ENCODE data around the gene PLIN4.
"Not testable (repeated sequence)": the region's sequence is repeated elsewhere in the genome, so short reads cannot be mapped to it uniquely, and the experiment has no call there.

PLIN4 gene

DNA sequence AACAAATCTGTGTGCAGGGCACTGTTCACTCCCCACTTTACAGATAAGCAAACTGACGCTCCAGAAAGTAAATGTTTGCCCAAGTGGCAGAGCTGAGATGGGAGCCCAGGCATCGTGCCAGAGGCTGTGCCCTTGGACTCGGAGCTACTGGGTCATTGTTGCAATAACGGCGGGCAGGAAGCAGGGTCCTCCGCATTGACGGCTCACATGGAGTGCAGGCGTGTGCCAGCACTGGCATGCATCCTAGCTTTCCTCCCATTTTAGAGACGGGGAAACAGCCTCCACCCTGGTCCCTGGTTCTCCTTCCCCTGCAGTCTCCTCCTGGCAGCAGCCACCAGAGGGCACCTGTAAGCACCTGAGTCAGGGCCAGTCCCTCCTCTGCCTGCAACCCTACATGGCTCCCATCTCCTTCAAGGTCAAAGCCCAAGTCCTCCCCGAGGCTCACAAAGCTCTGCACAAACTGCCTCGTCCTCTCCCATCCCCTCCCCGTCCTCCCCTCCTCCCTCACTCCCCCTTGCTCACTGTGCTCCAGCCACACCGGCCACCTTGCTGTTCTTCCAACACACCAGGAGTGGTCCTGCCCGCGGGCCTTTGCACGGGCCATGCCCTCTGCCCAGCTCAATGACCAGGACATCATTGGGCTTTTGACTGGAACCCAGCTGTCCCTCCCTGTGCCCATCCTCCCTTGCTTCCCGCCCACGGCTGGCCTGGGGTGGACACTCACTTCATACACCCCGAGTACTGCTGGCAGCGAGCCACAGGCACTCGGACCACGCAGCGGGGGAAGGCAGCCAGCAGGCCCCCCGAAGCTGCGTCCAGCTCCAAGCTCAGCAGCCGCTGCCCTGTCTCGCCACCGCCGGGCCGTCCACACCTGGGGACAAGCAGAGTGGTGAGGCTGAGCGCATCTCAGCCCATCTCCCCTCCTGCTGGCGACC is 29.3 kb upstream of the PLIN4 start:
- no peak for DNase-seq (ENCODE audit: low read depth)

GRCh38 chr19:4543842-4544647 is 25.8 kb upstream of the PLIN4 start:
- no peak for DNase-seq (ENCODE audit: low read depth)

- DNase-seq (ENCODE audit: low read depth) = no peak
Measured at GRCh38 chr19:4542896-4543841, 24.9 kb upstream of the PLIN4 start.

- not testable (repeated sequence) for DNase-seq (ENCODE audit: low read depth)
Measured at GRCh38 chr19:4541806-4542145, 23.5 kb upstream of the PLIN4 start.

GRCh38 chr19:4541114-4541805 is 23.0 kb upstream of the PLIN4 start:
- no peak for DNase-seq (ENCODE audit: low read depth)

DNA sequence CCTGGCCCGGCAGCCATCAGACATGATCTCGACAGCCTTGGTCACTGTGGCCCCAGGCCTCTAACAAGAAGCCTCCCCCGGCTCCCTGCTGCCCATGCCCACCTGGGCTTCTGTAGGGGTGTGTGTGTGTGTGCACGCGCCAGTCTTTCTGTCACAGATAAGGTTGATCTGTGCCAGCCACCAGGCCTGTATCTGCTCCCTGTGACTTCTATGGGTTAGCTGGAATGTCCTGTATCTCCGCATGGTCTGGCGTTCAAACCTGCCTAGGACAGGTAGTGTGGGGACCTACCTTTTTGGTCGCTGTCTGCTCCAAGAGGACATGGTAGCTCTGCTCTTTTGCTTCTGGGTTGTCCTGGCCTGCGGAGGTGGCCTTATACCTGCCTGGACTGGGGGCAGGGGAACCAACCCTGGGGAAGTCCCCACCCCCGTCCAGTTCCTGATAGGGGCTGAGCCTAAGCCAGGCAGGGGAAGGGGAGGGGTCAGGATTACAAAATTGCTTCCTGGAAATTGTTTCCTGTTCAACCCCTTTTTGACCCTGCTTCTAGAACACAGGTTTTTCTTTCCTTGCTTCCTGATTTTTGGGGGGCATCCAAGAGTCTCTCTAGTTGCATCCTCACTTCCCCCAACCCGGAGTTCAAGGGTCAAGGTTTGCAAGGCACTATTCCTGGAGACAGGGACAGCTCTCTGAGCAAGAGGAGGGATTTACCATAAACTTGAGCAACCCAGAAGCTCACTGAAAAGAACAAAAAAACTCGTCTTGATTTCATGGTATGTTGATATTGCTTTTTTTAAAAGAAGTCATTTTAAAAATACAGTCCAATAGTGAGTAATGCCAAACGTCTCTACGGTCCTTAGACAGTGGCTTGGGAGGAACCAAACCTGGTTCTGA is 21.7 kb upstream of the PLIN4 start, which contains the start of gene LRG1:
LRG1 (minus strand) TSS at position 344 of the 889 bp plus-strand sequence; CDS start at position 321, 23 bp downstream.
- no peak for DNase-seq (ENCODE audit: low read depth)

- DNase-seq (ENCODE audit: low read depth) = no peak
Measured at GRCh38 chr19:4539169-4539692, 20.9 kb upstream of the PLIN4 start.

- no peak for DNase-seq (ENCODE audit: low read depth)
Measured at GRCh38 chr19:4538601-4538954, 20.3 kb upstream of the PLIN4 start.

GRCh38 chr19:4537953-4538600 is 19.8 kb upstream of the PLIN4 start:
- DNase-seq (ENCODE audit: low read depth) = no peak

DNA sequence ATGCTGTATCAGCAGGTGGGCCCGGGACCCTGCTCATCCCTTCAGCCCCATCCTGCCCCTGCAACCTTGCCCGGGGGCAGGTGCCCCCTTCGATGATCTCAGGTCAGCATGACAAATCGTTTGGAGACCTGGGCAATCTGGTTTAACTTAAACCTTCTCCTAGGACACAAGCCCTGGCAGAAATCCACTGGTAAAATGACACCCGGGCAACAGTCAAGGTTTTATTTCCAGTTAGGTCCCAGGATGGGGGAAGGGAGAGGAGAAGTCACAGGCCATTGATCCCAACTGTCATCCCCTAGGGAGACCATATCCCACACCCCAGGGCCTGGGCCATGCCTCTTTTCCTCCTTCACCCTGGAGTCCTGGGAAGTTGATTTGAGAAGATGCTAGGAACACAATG is 18.5 kb upstream of the PLIN4 start:
- DNase-seq (ENCODE audit: low read depth) = no peak

- DNase-seq (ENCODE audit: low read depth) = no peak
Measured at GRCh38 chr19:4534836-4535658, 16.8 kb upstream of the PLIN4 start, which contains the start of gene PLIN5. Gene PLIN5, minus strand, starts transcription at chr19:4535224. Its CDS starts 1,150 bp downstream, at chr19:4534074.

DNA sequence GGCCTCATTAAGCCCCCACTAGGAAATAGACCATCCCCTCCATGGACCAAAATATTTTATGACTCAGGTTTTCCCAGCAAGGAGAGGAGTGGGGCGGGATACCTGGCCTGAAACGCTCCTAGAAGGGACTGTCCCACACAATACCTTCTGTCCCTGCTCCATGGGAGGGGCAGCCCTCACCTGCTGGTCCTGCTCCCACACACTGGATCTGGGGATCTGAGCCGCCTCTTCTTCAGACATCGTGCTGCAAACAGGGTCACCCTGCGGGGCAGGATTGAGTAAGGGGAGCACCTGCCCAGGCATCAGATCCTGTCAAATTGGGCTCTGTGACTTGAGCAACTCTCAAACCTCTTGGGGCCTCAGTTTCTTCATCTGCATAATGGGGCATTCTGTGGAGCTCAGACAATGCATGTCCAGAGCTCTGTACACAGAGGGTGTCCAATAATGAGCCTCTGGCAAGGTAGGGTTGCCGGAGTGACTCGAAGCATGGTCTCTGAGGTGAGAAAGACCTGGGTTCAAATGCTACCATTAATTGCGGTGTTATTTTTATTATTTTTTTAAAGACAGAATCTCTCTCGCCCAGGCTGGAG is 15.6 kb upstream of the PLIN4 start:
- DNase-seq (ENCODE audit: low read depth) = no peak

DNA sequence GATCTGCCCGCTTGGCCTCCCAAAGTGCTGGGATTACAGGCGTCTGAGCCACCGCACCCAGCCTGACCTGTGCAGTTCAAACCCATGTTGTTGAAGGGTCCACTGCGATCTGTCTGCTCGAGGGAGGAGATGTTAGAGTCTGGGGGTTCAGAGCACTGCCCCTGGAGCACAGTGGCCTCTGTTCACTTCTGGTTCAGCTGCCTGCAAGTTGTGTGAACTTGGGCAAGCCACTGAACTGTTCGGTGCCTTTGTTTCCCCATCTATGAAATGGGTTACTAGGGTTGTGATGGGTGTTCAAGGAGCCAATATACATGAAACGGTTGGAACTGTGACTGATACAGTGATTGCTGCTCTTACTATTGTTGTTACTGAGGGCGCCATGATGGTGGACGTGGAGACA is 15.0 kb upstream of the PLIN4 start:
- no peak for DNase-seq (ENCODE audit: low read depth)

DNA sequence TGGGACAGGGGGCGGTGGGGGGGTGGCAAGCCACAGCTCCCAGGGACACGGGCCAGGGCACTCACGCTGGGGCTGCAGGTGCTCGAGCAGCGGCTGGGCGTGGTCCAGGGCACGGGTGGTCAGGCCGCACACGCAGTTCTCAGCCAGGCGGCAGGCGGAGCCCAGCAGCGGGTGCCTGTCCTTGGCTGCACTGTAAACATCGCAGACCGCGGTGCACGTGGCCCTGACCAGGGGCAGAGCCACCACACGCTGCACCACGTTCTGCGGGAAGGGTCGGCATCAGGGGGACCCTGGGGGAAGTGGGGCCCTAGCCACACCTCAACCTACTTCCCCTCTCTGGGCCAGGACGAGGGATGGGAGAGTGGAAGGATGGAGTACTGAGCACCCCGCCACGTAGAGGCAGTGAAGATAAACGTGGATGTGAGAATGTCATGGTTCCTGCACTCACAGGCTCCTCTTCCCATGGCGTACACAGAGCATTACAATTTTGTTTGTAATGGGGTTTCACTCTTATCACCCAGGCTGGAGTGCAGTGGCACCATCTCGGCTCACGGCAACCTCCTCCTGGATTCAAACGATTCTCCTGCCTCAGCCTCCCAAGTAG is 13.4 kb upstream of the PLIN4 start:
- no peak for DNase-seq (ENCODE audit: low read depth)

DNA sequence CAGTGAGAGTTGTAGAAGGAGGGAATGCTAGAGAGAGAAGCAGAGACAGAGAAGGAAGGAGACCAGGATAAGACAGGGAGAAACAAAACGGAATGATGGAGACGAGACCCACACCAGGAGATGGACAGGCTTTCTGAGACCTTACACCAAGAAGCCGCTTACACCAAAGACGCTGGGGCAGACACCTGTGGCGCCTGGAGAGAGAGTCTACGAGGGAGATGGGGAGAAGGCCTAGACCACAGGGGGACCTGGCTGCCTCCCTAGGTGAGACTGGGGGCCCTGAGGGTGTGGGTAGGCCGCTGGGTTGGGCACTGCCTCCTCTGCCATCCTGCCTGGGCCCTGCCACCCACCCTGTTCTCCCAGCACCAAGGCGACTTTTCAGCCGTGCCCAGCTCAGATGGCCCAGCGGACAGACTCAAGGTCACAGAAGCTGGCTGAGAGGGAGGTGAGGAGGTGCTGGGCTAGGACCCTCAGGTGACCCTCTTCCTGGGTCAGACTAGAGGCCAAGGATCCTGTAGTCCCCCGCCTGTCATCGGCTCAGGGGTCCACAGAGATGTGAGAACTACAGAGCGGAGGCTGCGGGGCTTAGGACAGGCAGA is 11.7 kb upstream of the PLIN4 start:
- no peak for DNase-seq (ENCODE audit: low read depth)

- DNase-seq (ENCODE audit: low read depth) = no peak
Measured at GRCh38 chr19:4528843-4529242, 10.6 kb upstream of the PLIN4 start.

GRCh38 chr19:4527377-4527776 is 9.1 kb upstream of the PLIN4 start:
- not testable (repeated sequence) for DNase-seq (ENCODE audit: low read depth)

Data from stimulated activated CD8-positive, alpha-beta memory T cell treated with anti-CD3 and anti-CD28 coated beads, Interleukin-15, amount 100 ng/mL, for 1 hour (primary cell).